ENCODE results near the gene TMEM50B. TPM values are rescaled to one million over a fixed set of nuclear protein-coding genes. Genes with fewer than 3 reads are reported as not detected.

TMEM50B gene
- total and polyA plus RNA-seq, 11 donors = 23.5 to 47.4 (median 31.2) TPM

DNA sequence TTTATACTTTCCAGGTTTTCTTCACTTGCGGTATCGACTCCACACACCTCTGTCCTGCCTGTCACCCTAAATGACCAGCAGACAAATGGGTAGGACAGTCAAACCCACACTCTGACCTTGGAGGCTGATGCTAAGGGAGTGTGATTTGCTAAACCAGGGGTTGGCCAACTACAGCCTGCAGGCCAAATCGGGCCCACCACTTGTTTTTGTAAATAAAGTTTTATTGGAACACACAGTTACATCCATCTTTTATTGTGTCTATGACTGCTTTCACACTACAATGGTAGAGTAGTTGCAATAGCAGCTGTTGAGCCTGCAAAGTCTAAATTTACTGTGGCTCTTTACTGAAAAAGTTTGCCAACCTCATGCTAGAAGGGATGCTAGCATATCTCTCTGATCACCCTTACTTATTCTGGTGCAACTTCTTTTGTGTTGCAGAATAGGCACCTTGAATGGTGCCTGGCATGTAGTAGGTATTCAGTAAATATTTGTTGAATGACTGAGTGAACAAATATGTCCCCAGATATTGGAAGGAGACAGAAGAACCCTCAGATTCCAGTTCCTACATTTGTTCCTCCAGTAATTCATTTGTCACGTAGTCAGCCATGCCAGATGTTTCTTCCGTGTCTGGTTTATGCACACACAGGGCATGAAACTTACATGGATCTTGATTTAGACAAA lies 57.9 kb downstream of the TMEM50B start:
- WGBS, 4 donors = 96 to 97% (median 97%) methylated on average over 5 of the region's 5 CpGs
- ATAC-seq (no peak), DNase-seq (no peak)
- intact Hi-C loops (cut with DNase I) = no loop called here
- no peaks in the 10 kb centered on the region for H3K9me3 ChIP-seq
- H3K36me3 ChIP-seq = peaks cover 0 to 98% (median 76%) of the 10 kb centered on the region in 9 donors
- no peak overlapping the region for H3K27ac ChIP-seq
- no peaks in the 10 kb centered on the region for H3K27me3 ChIP-seq
- peaks cover 0 to 23% (median 13%) of the 10 kb centered on the region in 12 donors for H3K4me1 ChIP-seq
- H3K4me3 ChIP-seq = no peak overlapping the region
- TF ChIP-seq POLR2A (IDR thresholded peaks at IDR 0.05) = no peak
- TF ChIP-seq, protein P1, sequence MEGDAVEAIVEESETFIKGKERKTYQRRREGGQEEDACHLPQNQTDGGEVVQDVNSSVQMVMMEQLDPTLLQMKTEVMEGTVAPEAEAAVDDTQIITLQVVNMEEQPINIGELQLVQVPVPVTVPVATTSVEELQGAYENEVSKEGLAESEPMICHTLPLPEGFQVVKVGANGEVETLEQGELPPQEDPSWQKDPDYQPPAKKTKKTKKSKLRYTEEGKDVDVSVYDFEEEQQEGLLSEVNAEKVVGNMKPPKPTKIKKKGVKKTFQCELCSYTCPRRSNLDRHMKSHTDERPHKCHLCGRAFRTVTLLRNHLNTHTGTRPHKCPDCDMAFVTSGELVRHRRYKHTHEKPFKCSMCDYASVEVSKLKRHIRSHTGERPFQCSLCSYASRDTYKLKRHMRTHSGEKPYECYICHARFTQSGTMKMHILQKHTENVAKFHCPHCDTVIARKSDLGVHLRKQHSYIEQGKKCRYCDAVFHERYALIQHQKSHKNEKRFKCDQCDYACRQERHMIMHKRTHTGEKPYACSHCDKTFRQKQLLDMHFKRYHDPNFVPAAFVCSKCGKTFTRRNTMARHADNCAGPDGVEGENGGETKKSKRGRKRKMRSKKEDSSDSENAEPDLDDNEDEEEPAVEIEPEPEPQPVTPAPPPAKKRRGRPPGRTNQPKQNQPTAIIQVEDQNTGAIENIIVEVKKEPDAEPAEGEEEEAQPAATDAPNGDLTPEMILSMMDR (IDR thresholded peaks at IDR 0.05) = no peak

DNA sequence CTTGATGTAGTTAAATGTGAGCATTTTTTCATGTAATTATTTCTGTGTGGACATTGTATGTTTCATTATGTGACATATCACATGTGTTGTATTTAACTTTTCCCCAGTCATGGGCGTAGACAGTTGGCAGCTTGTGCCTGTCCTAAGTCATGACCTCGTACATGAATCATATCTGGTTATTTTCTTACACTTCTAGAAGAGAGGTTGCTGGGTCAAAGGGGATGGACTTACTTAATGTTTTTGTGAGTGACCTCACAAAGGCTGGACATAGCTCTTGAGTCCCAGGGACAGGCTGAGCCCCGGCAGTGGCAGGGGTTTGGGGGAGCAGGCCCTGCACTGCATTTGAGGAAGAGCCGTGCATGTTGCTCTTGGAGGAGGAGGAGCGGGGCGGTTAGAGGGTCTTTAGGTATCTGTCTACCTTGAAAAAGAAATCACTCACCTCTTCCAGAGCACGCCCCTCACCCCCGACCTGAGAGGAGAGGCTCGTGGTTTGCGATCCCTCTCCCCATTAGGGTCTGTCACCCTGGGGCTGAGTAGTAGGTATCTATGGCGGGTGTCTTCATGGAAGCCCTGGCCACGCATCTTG lies 60.1 kb downstream of the TMEM50B start:
- H3K9me3 ChIP-seq = no peaks in the 10 kb centered on the region
- intact Hi-C loops (cut with DNase I) = no loop called here
- H3K4me1 ChIP-seq = peaks cover 0 to 26% (median 15%) of the 10 kb centered on the region in 12 donors
- ATAC-seq = peak; percentile 79 to 93 (median 86)
- H3K36me3 ChIP-seq = peaks cover 0 to 98% (median 74%) of the 10 kb centered on the region in 9 donors
- TF ChIP-seq POLR2A (IDR thresholded peaks at IDR 0.05) = no peak
- TF ChIP-seq, protein P1 (IDR thresholded peaks at IDR 0.05) = no peak
- peak in 2 of 5 donors; percentile 47 to 67 for DNase-seq
- H3K27me3 ChIP-seq = no peaks in the 10 kb centered on the region
- WGBS, 4 donors = 83 to 87% (median 85%) methylated on average over 12 of the region's 12 CpGs
- peak overlapping the region in 11 of 12 donors; percentile 5 to 75 (median 37) for H3K27ac ChIP-seq
- no peak overlapping the region for H3K4me3 ChIP-seq

DNA sequence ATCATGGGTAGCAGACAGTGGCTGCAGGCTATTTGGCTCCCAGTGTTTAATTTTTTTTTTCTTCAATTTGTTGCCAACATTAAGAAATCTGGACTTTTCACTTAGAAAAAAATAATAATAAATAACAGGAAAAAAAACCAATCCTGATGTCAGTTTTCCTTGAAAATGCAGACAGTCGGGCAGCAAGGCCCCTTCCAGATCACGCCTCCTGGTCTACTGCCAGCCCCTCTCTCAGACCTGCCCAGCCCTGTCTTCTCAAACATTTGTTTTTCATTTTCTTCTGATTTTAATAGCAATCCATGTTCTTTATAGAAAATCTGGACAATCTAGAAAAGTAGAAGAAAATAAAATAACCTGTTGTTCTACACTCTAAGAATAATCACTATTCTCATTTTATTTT lies 61.1 kb downstream of the TMEM50B start:
- intact Hi-C loops (cut with DNase I) = no loop called here
- ATAC-seq = peak in 2 of 4 donors; percentile 69 to 75
- peaks cover 0 to 27% (median 16%) of the 10 kb centered on the region in 12 donors for H3K4me1 ChIP-seq
- peaks cover 0 to 96% (median 65%) of the 10 kb centered on the region in 9 donors for H3K36me3 ChIP-seq
- H3K4me3 ChIP-seq = no peak overlapping the region
- peak overlapping the region in 10 of 12 donors; percentile 9 to 75 (median 37) for H3K27ac ChIP-seq
- 63 to 69% (median 64%) methylated on average over 2 of the region's 2 CpGs for WGBS, 4 donors
- no peaks in the 10 kb centered on the region for H3K9me3 ChIP-seq
- DNase-seq = peak; percentile 44 to 76 (median 66)
- TF ChIP-seq, protein P1 (IDR thresholded peaks at IDR 0.05) = no peak
- no peak for TF ChIP-seq POLR2A (IDR thresholded peaks at IDR 0.05)
- H3K27me3 ChIP-seq = no peaks in the 10 kb centered on the region

DNA sequence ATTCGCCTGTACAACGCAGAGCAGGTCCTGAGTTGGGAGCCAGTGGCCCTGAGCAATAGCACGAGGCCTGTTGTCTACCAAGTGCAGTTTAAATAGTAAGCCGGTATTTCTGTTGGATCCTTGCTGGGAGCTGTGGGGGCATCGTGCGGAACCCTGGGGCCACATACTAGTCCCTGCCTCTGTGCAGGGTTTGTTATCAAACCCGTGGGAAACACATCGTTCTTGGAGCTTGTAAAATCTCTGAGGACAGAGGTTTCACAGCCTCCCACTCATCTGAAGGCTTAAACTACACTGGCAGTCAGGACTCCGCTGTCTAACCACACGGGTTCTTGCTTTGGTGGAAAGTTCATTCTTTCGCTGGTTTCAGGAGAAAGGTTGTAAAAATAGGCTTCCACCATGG lies 64.8 kb downstream of the TMEM50B start:
- intact Hi-C loops (cut with DNase I) = no loop called here
- no peak overlapping the region for H3K4me3 ChIP-seq
- peaks cover 0 to 56% (median 28%) of the 10 kb centered on the region in 12 donors for H3K4me1 ChIP-seq
- WGBS, 4 donors = 81 to 89% (median 83%) methylated on average over 11 of the region's 11 CpGs
- TF ChIP-seq, protein P1 (IDR thresholded peaks at IDR 0.05) = no peak
- no peak for TF ChIP-seq POLR2A (IDR thresholded peaks at IDR 0.05)
- H3K27ac ChIP-seq = no peak overlapping the region
- H3K9me3 ChIP-seq = no peaks in the 10 kb centered on the region
- ATAC-seq = no peak
- DNase-seq = no peak
- peaks cover 0 to 87% (median 44%) of the 10 kb centered on the region in 9 donors for H3K36me3 ChIP-seq
- no peaks in the 10 kb centered on the region for H3K27me3 ChIP-seq
